GM12872 (cell line): ENCODE data around the gene TLE3.

Experiments used
- CTCF ChIP-seq: IDR thresholded peaks from 3 replicates; pipeline ENCODE4 v1.5.1; 2011; ENCODE audit warnings: low read depth, mild to moderate bottlenecking, low read length, moderate library complexity; ENCODE audit not compliant: insufficient read depth

Gene TLE3

DNA sequence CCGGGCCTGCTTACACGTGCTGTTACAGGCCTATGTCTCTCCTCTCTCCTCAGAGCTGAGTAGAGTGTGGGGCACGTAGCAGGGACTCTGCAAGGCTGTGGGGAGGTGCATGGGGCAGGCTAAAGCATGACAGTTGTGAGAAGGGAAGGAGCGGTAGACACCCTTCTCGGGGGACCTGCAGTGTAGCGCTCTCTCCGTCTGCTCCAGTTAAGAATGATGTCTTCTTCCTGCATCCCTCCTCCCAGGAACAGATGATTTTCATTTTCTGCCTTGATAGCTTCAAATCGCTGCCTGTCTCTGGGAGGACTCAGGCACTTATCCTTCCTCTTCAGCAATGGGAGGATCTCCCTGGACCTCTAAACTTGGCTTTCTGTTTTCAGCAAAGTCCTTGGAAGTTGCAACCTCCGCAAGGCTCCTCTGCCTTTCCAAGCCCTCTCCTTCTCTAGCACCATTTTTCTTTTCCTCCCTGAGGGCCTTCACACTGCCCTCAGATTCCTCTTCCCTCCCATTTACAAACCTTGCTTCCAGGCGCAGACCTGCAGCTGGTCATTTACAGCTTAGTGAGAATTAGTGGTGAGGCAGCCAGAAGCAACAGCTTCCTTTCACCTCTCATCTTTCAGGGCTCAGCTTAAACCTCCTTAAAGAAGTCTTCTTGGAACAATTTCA lies 23.4 kb upstream of the TLE3 start:
- no peak for TF ChIP-seq CTCF

DNA sequence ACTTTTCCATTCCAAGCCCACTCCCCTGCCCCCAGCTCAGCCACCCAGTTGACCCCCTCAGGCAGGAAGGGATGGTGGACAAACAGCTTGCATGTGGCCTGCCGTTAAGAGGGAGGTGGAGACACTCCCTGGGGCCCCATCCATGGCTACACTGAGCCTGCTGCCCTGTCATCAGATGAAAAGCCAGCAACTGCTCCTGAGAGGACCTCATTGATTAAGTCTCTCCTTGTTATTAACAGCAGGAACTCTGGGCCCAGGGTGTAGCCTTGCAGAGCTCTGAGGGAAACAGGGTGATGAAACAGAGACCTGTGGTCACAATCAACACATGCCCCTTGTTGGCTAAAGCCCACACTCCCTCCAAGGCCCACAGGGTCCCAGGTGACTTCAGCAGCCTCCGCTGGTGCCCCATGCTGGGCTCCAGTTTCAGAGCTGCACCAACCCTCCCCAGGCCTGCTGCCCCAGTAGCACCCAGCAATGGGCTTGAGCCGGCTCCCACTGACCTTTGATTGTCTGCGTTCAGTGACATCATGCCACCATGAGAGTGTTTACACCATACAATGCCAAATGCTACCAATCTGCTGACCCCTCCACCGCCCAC lies 22.3 kb upstream of the TLE3 start:
- TF ChIP-seq CTCF = no peak

DNA sequence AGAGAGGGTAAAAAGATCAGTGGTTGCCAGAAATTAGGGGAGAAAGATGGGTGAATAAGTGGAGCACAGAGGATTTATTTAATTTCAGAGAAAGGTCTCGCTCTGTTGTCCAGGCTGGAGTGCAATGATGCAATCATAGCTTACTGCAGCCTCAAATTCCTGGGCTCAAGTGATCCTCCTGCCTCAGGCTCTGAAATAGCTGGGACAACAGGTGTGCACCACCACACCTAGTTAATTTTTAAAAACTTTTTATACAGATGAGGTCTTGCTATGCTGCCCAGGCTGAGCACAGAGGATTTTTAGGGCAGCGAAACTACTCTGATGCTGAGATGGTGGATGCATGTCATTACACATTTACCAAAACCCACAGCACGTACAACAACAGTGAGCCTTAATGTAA lies 20.9 kb upstream of the TLE3 start:
- TF ChIP-seq CTCF = no peak

DNA sequence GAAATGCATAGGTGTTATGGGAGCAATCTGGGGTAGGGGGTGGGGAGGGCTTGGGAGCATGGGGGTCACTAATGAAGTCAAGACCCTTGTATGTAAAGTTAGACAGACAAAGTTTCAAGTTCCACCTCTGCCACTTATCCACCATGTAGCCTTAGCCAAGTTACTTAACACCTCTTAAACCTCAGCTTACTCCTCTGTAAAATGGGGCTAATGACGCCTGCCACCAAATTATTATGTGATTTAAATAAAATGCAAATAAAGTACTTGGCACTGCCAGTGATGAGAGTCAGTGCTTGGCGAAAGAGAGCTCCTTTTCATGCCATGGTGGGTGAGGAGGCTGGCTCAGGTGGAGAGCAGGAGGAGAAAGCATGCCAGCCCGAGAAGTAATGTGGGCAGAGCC lies 18.6 kb upstream of the TLE3 start:
- TF ChIP-seq CTCF = no peak

DNA sequence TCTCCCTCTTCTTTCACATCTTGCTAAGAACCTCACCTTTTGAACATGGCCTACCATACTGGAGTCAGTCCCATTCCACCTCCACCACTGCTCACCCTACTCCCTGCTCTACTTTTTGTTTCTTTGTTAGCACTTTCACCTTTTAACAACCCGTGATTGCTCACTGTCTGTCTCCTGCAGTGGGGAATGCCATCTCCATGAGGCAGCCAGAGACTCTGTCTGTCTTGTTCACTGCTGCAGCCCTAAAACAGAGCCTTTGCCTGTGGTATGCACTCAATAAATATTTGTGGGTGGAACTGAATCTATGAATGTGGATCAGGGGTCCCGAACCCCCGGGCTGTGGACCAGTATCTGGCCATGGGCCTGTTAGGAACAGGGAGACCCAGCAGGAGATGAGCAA lies 16.5 kb upstream of the TLE3 start:
- no peak for TF ChIP-seq CTCF

DNA sequence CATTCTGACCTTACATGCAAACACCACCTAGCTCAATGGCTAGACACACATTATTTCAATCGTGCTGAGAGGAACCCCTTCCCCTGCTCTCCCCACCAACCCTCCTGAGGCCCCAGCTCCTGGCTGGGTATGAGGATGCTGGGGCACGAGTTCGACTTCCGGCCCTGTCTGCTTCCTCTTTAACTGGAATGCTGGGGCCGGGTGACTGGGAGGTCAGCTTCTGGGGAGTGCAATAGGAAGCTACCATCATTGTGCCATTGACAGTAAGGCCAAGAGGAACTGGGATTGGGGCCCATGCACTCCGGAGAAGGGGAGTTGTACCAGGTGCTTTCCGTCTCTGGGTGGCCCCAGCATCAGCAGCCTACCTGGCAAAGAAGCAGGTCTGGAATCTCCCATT lies 15.6 kb upstream of the TLE3 start:
- no peak for TF ChIP-seq CTCF

DNA sequence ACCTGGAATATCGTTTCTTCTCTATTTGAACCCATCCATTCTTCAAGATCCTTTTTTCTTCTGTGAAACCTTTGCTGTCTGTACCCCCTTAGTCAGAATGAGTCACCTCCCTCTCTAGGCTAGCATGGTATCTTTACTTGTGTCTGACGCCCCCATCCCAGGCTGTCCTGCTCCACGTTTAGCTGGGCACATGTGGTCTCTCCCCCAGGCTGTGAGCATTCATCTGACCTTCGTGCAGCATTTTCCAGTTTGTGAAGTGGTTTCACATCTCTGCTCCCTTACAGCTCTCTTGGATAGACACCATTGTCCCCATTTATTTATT lies 14.3 kb upstream of the TLE3 start:
- TF ChIP-seq CTCF = no peak
